Mucosa of rectum (tissue), 2 donors: ENCODE results near the gene MAP3K9.

ENCODE experiments used
- H3K27ac ChIP-seq, 2 donors: one replicate each; pipeline ENCODE4 v1.7.0; 2013; ENCODE audit warnings: inconsistent platforms in 2 of 2, low read depth in 2 of 2, low read length in 2 of 2
- H3K27me3 ChIP-seq, 2 donors: one replicate each; pipeline ENCODE4 v1.7.0; 2013; ENCODE audit warnings: low read length in 2 of 2; ENCODE audit not compliant: control insufficient read depth in 2 of 2, insufficient read depth in 2 of 2
- H3K36me3 ChIP-seq, 2 donors: one replicate each; pipeline ENCODE4 v1.7.0; 2013; ENCODE audit warnings: low read length in 2 of 2; ENCODE audit not compliant: control insufficient read depth in 2 of 2, insufficient read depth in 2 of 2
- H3K4me1 ChIP-seq, 2 donors: one replicate each; pipeline ENCODE4 v1.7.0; 2013; ENCODE audit warnings: low read length in 2 of 2, mild to moderate bottlenecking in 1 of 2; ENCODE audit not compliant: control insufficient read depth in 2 of 2, insufficient read depth in 2 of 2
- H3K4me3 ChIP-seq, 2 donors: one replicate each; pipeline ENCODE4 v1.7.0; 2013; ENCODE audit warnings: low read length in 2 of 2
- H3K9ac ChIP-seq, 2 donors: one replicate each; pipeline ENCODE4 v1.7.0; 2013; ENCODE audit warnings: low read length in 2 of 2, low read depth in 1 of 2, mild to moderate bottlenecking in 1 of 2
- H3K9me3 ChIP-seq, 2 donors: one replicate each; pipeline ENCODE4 v1.7.0; 2013; ENCODE audit warnings: low read length in 2 of 2; ENCODE audit not compliant: control insufficient read depth in 2 of 2
- donor health status: healthy.
- donor health status: Normal muscosa, but diverticular disease.

Gene MAP3K9

DNA sequence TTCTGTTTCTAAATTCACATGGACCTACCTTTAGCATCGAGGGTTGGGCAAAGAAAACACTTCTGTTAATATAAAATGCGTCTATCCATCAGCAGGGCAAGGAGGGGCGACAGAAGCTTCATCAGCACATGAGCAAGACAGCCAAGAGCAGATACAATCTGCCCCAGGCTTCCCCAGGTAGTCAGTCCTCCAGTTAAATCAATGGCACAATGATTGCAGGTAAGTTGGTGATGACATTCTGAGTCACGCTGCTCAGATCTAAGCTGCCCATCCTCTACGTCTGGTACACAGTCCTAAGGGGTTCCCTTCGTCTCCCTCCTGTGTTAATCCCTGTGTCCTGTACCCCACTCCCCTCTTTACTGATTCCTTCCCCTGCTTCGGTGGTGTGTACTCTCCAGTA, 38.8 kb downstream of the MAP3K9 start:
- no peaks in the 10 kb centered on the region for H3K36me3 ChIP-seq
- no peak overlapping the region for H3K4me3 ChIP-seq
- no peak overlapping the region for H3K27ac ChIP-seq
- H3K27me3 ChIP-seq, result no peaks in the 10 kb centered on the region
- H3K9me3 ChIP-seq, result no peaks in the 10 kb centered on the region
- H3K9ac ChIP-seq, result no peak overlapping the region
- H3K4me1 ChIP-seq, result no peaks in the 10 kb centered on the region

DNA sequence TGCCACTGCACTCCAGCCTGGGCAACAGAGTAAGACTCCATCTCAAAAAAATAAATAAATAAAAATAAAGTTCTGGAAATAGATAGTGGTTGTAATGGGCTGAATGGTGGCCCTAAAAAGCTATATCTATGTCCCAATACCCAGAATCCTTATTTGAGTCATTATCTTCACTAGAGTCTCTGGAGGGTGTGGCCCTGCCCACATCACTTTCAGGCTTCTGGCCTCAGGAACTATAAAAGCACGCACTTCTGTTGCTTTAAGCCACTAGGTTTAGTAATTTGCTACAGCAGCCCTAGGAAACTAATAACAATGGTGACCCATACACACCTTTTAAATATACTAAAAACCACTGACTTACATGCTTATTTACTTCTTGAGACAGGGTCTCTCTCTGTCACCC, 49.9 kb downstream of the MAP3K9 start:
- Histone ChIP-seq H3K27ac (no peak overlapping the region), H3K4me3 (no peak overlapping the region), H3K4me1 (no peaks in the 10 kb centered on the region), H3K9ac (no peak overlapping the region), H3K27me3 (no peaks in the 10 kb centered on the region), H3K9me3 (no peaks in the 10 kb centered on the region), H3K36me3 (peaks cover 0 to 6% of the 10 kb centered on the region in 2 donors)

DNA sequence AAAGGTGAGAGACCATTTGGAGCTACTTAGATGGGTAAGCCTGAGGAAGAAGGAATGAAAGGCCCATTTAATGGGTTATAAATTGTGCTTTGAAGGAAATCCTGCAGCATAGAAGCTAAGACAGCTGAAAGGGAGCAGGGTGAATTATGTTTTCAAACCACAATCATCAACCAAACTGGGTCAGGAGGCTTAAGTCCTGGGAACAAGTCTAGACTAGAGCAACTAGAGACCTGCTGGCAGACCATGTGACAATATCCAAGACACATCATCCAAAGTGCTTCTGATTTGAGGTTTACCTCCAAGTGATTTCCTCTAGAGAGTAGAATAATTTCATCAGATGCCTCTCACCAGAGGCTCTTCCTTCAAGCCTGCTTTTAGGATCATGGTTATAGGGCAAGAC, 53.7 kb downstream of the MAP3K9 start:
- Histone ChIP-seq H3K27ac (no peak overlapping the region), H3K36me3 (peaks cover 0 to 6% of the 10 kb centered on the region in 2 donors), H3K4me1 (peaks cover 0 to 3% of the 10 kb centered on the region in 2 donors), H3K4me3 (no peak overlapping the region), H3K9ac (no peak overlapping the region), H3K27me3 (no peaks in the 10 kb centered on the region), H3K9me3 (no peaks in the 10 kb centered on the region)

DNA sequence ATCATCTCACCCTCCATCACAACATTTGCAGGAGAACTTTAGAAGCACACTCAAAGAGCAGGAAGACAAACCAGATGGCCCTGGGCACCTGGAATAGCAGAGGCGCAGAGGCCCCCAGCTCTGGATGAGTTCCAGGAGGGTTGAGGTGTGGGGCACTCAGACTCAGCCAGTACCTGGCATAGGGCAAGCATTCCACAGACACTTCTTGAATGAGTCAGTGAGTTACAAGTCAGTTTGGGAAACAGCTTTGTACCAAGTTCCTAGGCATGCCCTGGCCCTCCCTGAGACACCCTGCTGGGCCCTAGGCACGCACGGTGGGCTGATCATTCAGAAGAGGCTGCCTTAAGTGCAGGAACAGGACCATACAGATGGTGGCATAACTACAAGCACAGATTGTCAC, 54.3 kb downstream of the MAP3K9 start:
- Histone ChIP-seq H3K4me1 (peaks cover 0 to 3% of the 10 kb centered on the region in 2 donors), H3K27me3 (no peaks in the 10 kb centered on the region), H3K36me3 (peaks cover under 1 to 6% of the 10 kb centered on the region in 2 donors), H3K9me3 (no peaks in the 10 kb centered on the region), H3K9ac (no peak overlapping the region), H3K4me3 (no peak overlapping the region), H3K27ac (no peak overlapping the region)

DNA sequence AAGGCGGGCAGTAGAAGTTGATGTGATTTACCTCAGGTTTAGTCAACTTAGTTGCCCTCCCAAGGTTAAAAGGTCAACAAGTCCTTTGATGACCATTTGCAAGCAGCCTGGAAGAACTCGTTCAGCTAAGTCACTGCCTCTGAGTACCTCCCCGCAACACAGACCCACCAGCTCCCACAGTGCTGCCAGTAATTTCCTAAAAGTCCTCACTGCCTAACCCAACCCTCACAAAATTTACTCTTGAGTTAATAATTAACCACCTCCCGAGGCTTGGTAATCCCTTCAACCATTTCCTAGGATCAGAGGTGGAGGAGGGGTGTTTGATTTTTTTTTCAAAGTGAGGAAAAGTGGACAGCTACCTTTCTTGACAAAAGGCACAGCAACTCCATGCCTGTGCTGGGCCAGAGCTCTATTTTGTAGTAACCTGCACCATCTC, 55.8 kb downstream of the MAP3K9 start:
- no peaks in the 10 kb centered on the region for H3K27me3 ChIP-seq
- peak overlapping the region in 1 of 2 donors; percentile 30 for H3K4me3 ChIP-seq
- peaks cover 7 to 14% of the 10 kb centered on the region in 2 donors for H3K36me3 ChIP-seq
- no peak overlapping the region for H3K27ac ChIP-seq
- H3K9me3 ChIP-seq, result no peaks in the 10 kb centered on the region
- H3K4me1 ChIP-seq, result peaks cover 0 to 3% of the 10 kb centered on the region in 2 donors
- no peak overlapping the region for H3K9ac ChIP-seq

DNA sequence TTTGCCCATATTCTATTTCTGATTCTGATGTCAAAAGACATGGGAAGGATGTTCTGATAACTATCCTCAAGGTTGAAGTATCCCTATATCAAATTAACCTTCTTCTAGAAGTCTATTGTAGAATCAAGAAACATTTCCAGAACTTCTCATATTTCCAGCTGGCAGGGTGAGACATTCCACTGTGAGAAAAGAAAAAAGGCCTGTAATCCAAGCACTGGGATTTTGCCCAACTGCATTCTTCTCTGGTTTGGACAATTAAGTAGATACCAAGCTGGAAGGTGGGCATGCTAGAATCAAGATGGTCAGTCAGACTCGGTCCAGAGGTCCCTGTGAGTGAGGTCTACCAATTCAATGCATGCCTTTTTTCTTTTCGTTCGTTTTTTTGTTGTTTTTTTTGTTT, 60.9 kb downstream of the MAP3K9 start:
- Histone ChIP-seq H3K27me3 (no peaks in the 10 kb centered on the region), H3K9ac (no peak overlapping the region), H3K4me1 (peaks cover 0 to 3% of the 10 kb centered on the region in 2 donors), H3K4me3 (no peak overlapping the region), H3K9me3 (no peaks in the 10 kb centered on the region), H3K36me3 (peaks cover 4 to 14% of the 10 kb centered on the region in 2 donors), H3K27ac (no peak overlapping the region)

DNA sequence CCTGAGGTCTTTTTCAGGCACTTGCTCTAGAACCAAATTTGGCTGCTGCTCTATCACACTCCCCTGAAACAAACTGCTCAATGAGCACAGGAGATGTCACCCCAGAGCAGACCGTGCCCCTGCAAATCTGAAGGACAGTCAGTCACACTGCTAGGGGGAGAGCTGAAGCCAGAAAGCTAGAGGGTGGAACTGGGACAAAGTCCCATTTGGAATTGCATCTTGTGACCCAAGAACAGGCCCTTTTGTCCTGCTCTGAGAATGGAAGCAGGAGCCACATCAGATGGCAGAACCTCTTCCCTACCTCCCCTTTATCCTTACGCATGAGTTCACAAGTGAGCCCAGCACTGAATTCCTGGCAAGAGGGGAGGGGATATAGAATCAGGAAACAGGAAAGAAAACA, 64.7 kb downstream of the MAP3K9 start:
- Histone ChIP-seq H3K36me3 (peaks cover 9 to 13% of the 10 kb centered on the region in 2 donors), H3K9me3 (no peaks in the 10 kb centered on the region), H3K4me3 (no peak overlapping the region), H3K27ac (no peak overlapping the region), H3K4me1 (no peaks in the 10 kb centered on the region), H3K9ac (no peak overlapping the region), H3K27me3 (no peaks in the 10 kb centered on the region)

- Histone ChIP-seq H3K4me3 (no peak overlapping the region), H3K27ac (no peak overlapping the region), H3K9ac (no peak overlapping the region), H3K4me1 (no peaks in the 10 kb centered on the region), H3K36me3 (peaks cover 11 to 18% of the 10 kb centered on the region in 2 donors), H3K9me3 (no peaks in the 10 kb centered on the region), H3K27me3 (no peaks in the 10 kb centered on the region)
Measured at GRCh38 chr14:70742316-70742715, 67.0 kb downstream of the MAP3K9 start.

- Histone ChIP-seq H3K9ac (no peak overlapping the region), H3K4me1 (no peaks in the 10 kb centered on the region), H3K9me3 (no peaks in the 10 kb centered on the region), H3K27me3 (no peaks in the 10 kb centered on the region), H3K4me3 (no peak overlapping the region), H3K36me3 (peaks cover 11 to 18% of the 10 kb centered on the region in 2 donors), H3K27ac (no peak overlapping the region)
Measured at GRCh38 chr14:70741482-70741881, 67.8 kb downstream of the MAP3K9 start.

DNA sequence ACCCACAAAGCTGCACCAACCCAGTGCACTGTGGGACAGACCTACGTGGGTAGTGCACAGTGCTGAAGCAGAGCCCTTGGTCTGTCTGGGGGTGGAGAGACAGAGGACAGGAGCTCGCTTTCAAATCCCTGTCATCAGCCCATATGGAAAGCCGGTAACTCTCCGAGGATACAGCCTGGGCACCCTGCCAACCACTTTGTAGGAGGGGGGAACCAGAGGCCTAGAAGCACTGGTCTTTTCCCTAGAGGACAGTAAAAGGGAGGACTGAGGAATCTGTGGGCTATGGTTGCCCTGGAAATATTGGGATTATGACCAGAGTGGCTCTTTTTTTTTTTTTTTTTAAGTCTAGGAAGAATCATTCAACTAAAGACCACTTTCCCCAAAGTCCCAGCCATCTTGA, 74.3 kb downstream of the MAP3K9 start:
- Histone ChIP-seq H3K27me3 (no peaks in the 10 kb centered on the region), H3K9me3 (no peaks in the 10 kb centered on the region), H3K27ac (no peak overlapping the region), H3K4me3 (no peak overlapping the region), H3K36me3 (peaks cover 23 to 25% of the 10 kb centered on the region in 2 donors), H3K9ac (no peak overlapping the region), H3K4me1 (no peaks in the 10 kb centered on the region)
